HepG2 (cell line): ENCODE measurements around the gene XXYLT1. TPM values are rescaled to one million over a fixed set of nuclear protein-coding genes. Genes with fewer than 3 reads are reported as not detected.

Source experiments
- FOXA3 ChIP-seq: IDR thresholded peaks from 2 replicates; pipeline ENCODE4 v1.6.1; 2016; ENCODE audit warnings: missing genetic modification reagents, missing compliant biosample characterization
- FOXO1 ChIP-seq: sonication (generic); formaldehyde crosslinking; IDR thresholded peaks from 2 replicates; pipeline ENCODE4 v1.4.0; 2020; ENCODE audit warnings: missing genetic modification reagents
- HNF4A ChIP-seq: sonication (generic); formaldehyde crosslinking; IDR thresholded peaks from 2 replicates; pipeline ENCODE4 v1.4.0; 2020; ENCODE audit warnings: missing genetic modification reagents
- IKZF1 ChIP-seq: fragments of 450-650 bp; IDR thresholded peaks from 2 replicates; pipeline ENCODE4 v1.7.1; 2016
- KIAA2018 ChIP-seq: sonication (generic); formaldehyde crosslinking; IDR thresholded peaks from 2 replicates; pipeline ENCODE4 v1.5.0; 2020; ENCODE audit warnings: mild to moderate bottlenecking, missing genetic modification reagents, borderline replicate concordance
- U2AF1 ChIP-seq: fragments of 200-400 bp; formaldehyde crosslinking; optimal IDR thresholded peaks from 2 replicates; pipeline ENCODE3; 2017; ENCODE audit warnings: mild to moderate bottlenecking, low read depth, low read length
- ZNF777 ChIP-seq: sonication (generic); formaldehyde crosslinking; IDR thresholded peaks from 2 replicates; pipeline ENCODE4 v1.4.0; 2020; ENCODE audit warnings: missing genetic modification reagents
- polyA plus RNA-seq, 8 experiments: library from polyadenylated mRNA; depleted of rRNA in 3 of 8; stranded (reverse) in 7 of 8; unstranded in 1 of 8; fragments of >200 nt; fragmentation: Illumina TruSeq in 4 of 8; extraction: Trizol in 4 of 8; gene quantifications; 2 replicates each; pipeline versions ENCODE4 v1.2.1 to v1.2.3, GENCODE V29; 2011 to 2016; ENCODE audit warnings: low read depth in 4 of 8, missing spikeins in 1 of 8, mixed read lengths in 1 of 8; ENCODE audit not compliant: insufficient read depth in 1 of 8
- total RNA-seq, 5 experiments: library from RNA; depleted of rRNA; stranded (reverse); fragments of >200 nt; fragmentation: Illumina TruSeq; extraction: Trizol; gene quantifications; 2 replicates each; pipeline ENCODE4 v1.2.3, GENCODE V29; 2016; ENCODE audit warnings: low read depth in 1 of 5
- TF ChIP-seq, protein P1 (sequence below): sonication (generic); formaldehyde crosslinking; IDR thresholded peaks from 2 replicates; pipeline ENCODE4 v1.4.0; 2020; ENCODE audit warnings: missing genetic modification reagents, borderline replicate concordance
- TF ChIP-seq, protein P2 (sequence below): sonication (generic); formaldehyde crosslinking; IDR thresholded peaks from 2 replicates; pipeline ENCODE4 v1.4.0; 2020; ENCODE audit warnings: missing genetic modification reagents
- TF ChIP-seq, protein P3 (sequence below): sonication (generic); formaldehyde crosslinking; IDR thresholded peaks from 2 replicates; pipeline ENCODE4 v1.4.0; 2020; ENCODE audit warnings: missing genetic modification reagents

Gene XXYLT1
- total and polyA plus RNA-seq, 2 of the 13 experiments (the other 11 are each of a cell fraction or from before 2014, with no cell fraction given) = 17.7 to 19.0 TPM

DNA sequence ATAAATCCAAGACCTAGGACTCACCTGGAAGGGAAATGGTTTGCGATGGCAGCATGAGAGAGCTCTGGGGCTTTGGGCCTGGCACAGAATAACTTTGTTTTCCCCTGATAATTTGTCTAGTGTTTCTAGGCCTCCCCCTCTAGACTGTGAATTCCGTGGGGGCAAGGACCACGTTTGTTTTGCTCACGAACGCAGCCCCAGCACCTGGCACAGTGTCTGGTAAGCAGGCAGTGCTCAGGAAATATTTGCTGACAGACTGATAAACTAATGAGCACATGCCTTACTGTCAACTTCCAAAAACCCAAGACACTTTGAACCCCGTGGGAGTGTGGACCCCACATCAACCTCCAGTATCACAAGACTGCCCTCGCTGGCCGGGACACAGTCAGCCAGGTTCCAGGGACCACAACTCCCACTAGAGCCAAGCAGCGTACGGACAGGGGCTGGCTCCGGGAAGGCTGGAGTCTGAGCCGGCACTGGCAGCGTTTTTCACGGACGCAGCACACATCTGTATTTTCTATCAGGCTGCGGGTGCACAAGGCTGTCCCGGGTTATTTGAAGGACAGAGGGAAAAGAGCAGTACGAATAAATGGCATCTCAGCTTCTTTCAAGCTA, 146.5 kb downstream of the XXYLT1 start (continued):
- TF ChIP-seq FOXO1 (CRISPR knock-in tag) (peak; percentile 29; the same call in 1 of the 2 replicates), U2AF1 (no peak), HNF4A (peak; percentile 28; the same call in 1 of the 2 replicates), IKZF1 (no peak), FOXA3 (no peak), ZNF777 (CRISPR knock-in tag) (no peak), KIAA2018 (CRISPR knock-in tag) (no peak)
- TF ChIP-seq, protein P1, sequence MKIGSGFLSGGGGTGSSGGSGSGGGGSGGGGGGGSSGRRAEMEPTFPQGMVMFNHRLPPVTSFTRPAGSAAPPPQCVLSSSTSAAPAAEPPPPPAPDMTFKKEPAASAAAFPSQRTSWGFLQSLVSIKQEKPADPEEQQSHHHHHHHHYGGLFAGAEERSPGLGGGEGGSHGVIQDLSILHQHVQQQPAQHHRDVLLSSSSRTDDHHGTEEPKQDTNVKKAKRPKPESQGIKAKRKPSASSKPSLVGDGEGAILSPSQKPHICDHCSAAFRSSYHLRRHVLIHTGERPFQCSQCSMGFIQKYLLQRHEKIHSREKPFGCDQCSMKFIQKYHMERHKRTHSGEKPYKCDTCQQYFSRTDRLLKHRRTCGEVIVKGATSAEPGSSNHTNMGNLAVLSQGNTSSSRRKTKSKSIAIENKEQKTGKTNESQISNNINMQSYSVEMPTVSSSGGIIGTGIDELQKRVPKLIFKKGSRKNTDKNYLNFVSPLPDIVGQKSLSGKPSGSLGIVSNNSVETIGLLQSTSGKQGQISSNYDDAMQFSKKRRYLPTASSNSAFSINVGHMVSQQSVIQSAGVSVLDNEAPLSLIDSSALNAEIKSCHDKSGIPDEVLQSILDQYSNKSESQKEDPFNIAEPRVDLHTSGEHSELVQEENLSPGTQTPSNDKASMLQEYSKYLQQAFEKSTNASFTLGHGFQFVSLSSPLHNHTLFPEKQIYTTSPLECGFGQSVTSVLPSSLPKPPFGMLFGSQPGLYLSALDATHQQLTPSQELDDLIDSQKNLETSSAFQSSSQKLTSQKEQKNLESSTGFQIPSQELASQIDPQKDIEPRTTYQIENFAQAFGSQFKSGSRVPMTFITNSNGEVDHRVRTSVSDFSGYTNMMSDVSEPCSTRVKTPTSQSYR (CRISPR knock-in tag) = no peak
- TF ChIP-seq, protein P2, sequence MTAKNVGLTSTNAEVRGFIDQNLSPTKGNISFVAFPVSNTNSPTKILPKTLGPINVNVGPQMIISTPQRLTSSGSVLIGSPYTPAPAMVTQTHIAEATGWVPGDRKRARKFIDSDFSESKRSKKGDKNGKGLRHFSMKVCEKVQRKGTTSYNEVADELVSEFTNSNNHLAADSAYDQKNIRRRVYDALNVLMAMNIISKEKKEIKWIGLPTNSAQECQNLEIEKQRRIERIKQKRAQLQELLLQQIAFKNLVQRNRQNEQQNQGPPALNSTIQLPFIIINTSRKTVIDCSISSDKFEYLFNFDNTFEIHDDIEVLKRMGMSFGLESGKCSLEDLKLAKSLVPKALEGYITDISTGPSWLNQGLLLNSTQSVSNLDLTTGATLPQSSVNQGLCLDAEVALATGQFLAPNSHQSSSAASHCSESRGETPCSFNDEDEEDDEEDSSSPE (CRISPR knock-in tag) = no peak
- TF ChIP-seq, protein P3, sequence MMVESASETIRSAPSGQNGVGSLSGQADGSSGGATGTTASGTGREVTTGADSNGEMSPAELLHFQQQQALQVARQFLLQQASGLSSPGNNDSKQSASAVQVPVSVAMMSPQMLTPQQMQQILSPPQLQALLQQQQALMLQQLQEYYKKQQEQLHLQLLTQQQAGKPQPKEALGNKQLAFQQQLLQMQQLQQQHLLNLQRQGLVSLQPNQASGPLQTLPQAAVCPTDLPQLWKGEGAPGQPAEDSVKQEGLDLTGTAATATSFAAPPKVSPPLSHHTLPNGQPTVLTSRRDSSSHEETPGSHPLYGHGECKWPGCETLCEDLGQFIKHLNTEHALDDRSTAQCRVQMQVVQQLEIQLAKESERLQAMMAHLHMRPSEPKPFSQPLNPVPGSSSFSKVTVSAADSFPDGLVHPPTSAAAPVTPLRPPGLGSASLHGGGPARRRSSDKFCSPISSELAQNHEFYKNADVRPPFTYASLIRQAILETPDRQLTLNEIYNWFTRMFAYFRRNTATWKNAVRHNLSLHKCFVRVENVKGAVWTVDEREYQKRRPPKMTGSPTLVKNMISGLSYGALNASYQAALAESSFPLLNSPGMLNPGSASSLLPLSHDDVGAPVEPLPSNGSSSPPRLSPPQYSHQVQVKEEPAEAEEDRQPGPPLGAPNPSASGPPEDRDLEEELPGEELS (CRISPR knock-in tag) = peak; percentile 37; the same call in 1 of the 2 replicates
